ENCODE results near the gene PTPN11.
"Not testable (repeated sequence)": the region's sequence is repeated elsewhere in the genome, so short reads cannot be mapped to it uniquely, and the experiment has no call there.

PTPN11 gene

GRCh38 chr12:112448165-112448564 is 29.4 kb downstream of the PTPN11 start:
- DNase-seq (ENCODE audit: low read depth in 2 of 2) = not testable (repeated sequence)

- no peak for DNase-seq (ENCODE audit: low read depth in 2 of 2)
These were observed 32.0 kb downstream of the PTPN11 start for GRCh38 chr12:112450725-112451124.

- DNase-seq (ENCODE audit: low read depth in 2 of 2) = no peak
These were observed 37.3 kb downstream of the PTPN11 start for GRCh38 chr12:112456029-112456428.

- not testable (repeated sequence) for DNase-seq (ENCODE audit: low read depth in 2 of 2)
These were observed 38.4 kb downstream of the PTPN11 start for GRCh38 chr12:112457142-112457541.

- DNase-seq (ENCODE audit: low read depth in 2 of 2) = no peak
These were observed 39.6 kb downstream of the PTPN11 start for GRCh38 chr12:112458330-112458729.

GRCh38 chr12:112458751-112459150 is 40.0 kb downstream of the PTPN11 start:
- no peak for DNase-seq (ENCODE audit: low read depth in 2 of 2)

- DNase-seq (ENCODE audit: low read depth in 2 of 2) = no peak
These were observed 44.7 kb downstream of the PTPN11 start for GRCh38 chr12:112463478-112463877.

- no peak for DNase-seq (ENCODE audit: low read depth in 2 of 2)
These were observed 45.9 kb downstream of the PTPN11 start for GRCh38 chr12:112464605-112465004.

GRCh38 chr12:112466011-112466422 is 47.3 kb downstream of the PTPN11 start:
- DNase-seq (ENCODE audit: low read depth in 2 of 2) = no peak

- DNase-seq (ENCODE audit: low read depth in 2 of 2) = no peak
These were observed 48.1 kb downstream of the PTPN11 start for GRCh38 chr12:112466835-112467234.

GRCh38 chr12:112468046-112468445 is 49.3 kb downstream of the PTPN11 start:
- no peak for DNase-seq (ENCODE audit: low read depth in 2 of 2)

- DNase-seq (ENCODE audit: low read depth in 2 of 2) = no peak
These were observed 54.3 kb downstream of the PTPN11 start for GRCh38 chr12:112473056-112473455.

GRCh38 chr12:112479413-112479812 is 60.7 kb downstream of the PTPN11 start:
- DNase-seq (ENCODE audit: low read depth in 2 of 2) = no peak

- DNase-seq (ENCODE audit: low read depth in 2 of 2) = no peak
These were observed 62.2 kb downstream of the PTPN11 start for GRCh38 chr12:112480931-112481330.

- DNase-seq (ENCODE audit: low read depth in 2 of 2) = no peak
These were observed 64.0 kb downstream of the PTPN11 start for GRCh38 chr12:112482733-112483132.

GRCh38 chr12:112486361-112486760 is 67.6 kb downstream of the PTPN11 start:
- DNase-seq (ENCODE audit: low read depth in 2 of 2) = no peak

- DNase-seq (ENCODE audit: low read depth in 2 of 2) = no peak
These were observed 69.6 kb downstream of the PTPN11 start for GRCh38 chr12:112488257-112488876.

- DNase-seq (ENCODE audit: low read depth in 2 of 2) = no peak
These were observed 70.7 kb downstream of the PTPN11 start for GRCh38 chr12:112489456-112489855.

- DNase-seq (ENCODE audit: low read depth in 2 of 2) = no peak
These were observed 77.7 kb downstream of the PTPN11 start for GRCh38 chr12:112496496-112496895.

GRCh38 chr12:112498580-112498979 is 79.8 kb downstream of the PTPN11 start:
- no peak for DNase-seq (ENCODE audit: low read depth in 2 of 2)

GRCh38 chr12:112503512-112503911 is 84.8 kb downstream of the PTPN11 start:
- DNase-seq (ENCODE audit: low read depth in 2 of 2) = no peak

GRCh38 chr12:112506513-112507166 is 87.9 kb downstream of the PTPN11 start:
- no peak for DNase-seq (ENCODE audit: low read depth in 2 of 2)

- no peak for DNase-seq (ENCODE audit: low read depth in 2 of 2)
These were observed 94.7 kb downstream of the PTPN11 start for GRCh38 chr12:112513471-112513870.

- no peak for DNase-seq (ENCODE audit: low read depth in 2 of 2)
These were observed 95.7 kb downstream of the PTPN11 start for GRCh38 chr12:112514456-112514855.
